Endothelial cell of umbilical vein (primary cell): ENCODE results near the gene KLF16. TPM values are rescaled to one million over a fixed set of nuclear protein-coding genes. Genes with fewer than 3 reads are reported as not detected.

Experiments used
- BruUV-seq: library from RNA; stranded (reverse); fragments of 400-500 nt; replicated peaks from 2 replicates; lab custom pipeline; 2021; lab: Mats Ljungman, UMichigan
- CTCF ChIA-PET: fragments of 300-600, 350-600 bp; sonication (Branson Sonifier 250); formaldehyde crosslinking; loops from one replicate; lab custom pipeline; 2021; ENCODE audit warnings: antibody characterized with exemption, inconsistent platforms; lab: Charles Lee
- POLR2A ChIA-PET: fragments of 300-600, 350-600 bp; sonication (Branson Sonifier 250); formaldehyde crosslinking; loops from one replicate; lab custom pipeline; 2021; ENCODE audit warnings: antibody characterized with exemption, inconsistent platforms; lab: Charles Lee
- DNase-seq: peaks from one replicate; pipeline ENCODE4 v3.0.0-alpha.2; 2011; ENCODE audit warnings: low read depth, low spot score
- FAIRE-seq: peaks from 2 replicates; lab custom pipeline; 2011; peaks lifted over from hg19 to GRCh38; lab: Jason Lieb, UNC
- H2AFZ ChIP-seq: 2 replicates; pipeline ENCODE4 v1.6.0; 2012; ENCODE audit warnings: low read depth, low read length, control low read depth, inconsistent platforms
- H3K27ac ChIP-seq: 2 replicates; pipeline ENCODE4 v1.5.1; 2011; ENCODE audit warnings: low read depth, mild to moderate bottlenecking, control low read depth, low read length, moderate library complexity; ENCODE audit not compliant: insufficient read depth
- H3K27me3 ChIP-seq, 2 experiments: 2 replicates each; pipeline versions ENCODE4 v1.6.0 to v1.6.1; 2011; ENCODE audit warnings: low read length in 2 of 2, mixed read lengths in 1 of 2; ENCODE audit not compliant: control insufficient read depth in 2 of 2, insufficient read depth in 2 of 2
- H3K36me3 ChIP-seq, 2 experiments: 2 replicates in 1 of 2; 3 replicates in 1 of 2; pipeline ENCODE4 v1.5.1; 2011; ENCODE audit warnings: low read length in 2 of 2, mild to moderate bottlenecking in 1 of 2, moderate library complexity in 1 of 2; ENCODE audit not compliant: control insufficient read depth in 2 of 2, insufficient read depth in 2 of 2; ENCODE audit errors: extremely low read depth in 1 of 2
- H3K4me1 ChIP-seq: 3 replicates; pipeline ENCODE4 v1.5.1; 2011; ENCODE audit warnings: mild to moderate bottlenecking, low read length; ENCODE audit not compliant: control insufficient read depth, insufficient read depth; ENCODE audit errors: extremely low read depth
- H3K4me2 ChIP-seq: 2 replicates; pipeline ENCODE4 v1.6.1; 2011; ENCODE audit warnings: low read length, control low read depth, mixed read lengths; ENCODE audit not compliant: insufficient read depth
- H3K4me3 ChIP-seq, 3 experiments: fragments of 200-600 bp in 1 of 3; sonication (generic), shearing (Covaris generic) in 1 of 3; replicated peaks in 1 of 3; 2 replicates each; pipeline ENCODE4 v1.5.1; 2011 to 2016; ENCODE audit warnings: control low read depth in 3 of 3, low read length in 3 of 3, mild to moderate bottlenecking in 2 of 3, inconsistent platforms in 1 of 3, low read depth in 1 of 3, moderate library complexity in 1 of 3; ENCODE audit not compliant: insufficient read depth in 1 of 3
- H3K79me2 ChIP-seq: 2 replicates; pipeline ENCODE4 v1.6.0; 2012; ENCODE audit warnings: low read length, inconsistent platforms; ENCODE audit not compliant: control insufficient read depth, insufficient read depth
- H3K9ac ChIP-seq: replicated peaks from 2 replicates; pipeline ENCODE3; 2011; ENCODE audit warnings: low read length, control low read depth; ENCODE audit not compliant: insufficient read depth; ENCODE audit errors: extremely low read depth
- H3K9me1 ChIP-seq: replicated peaks from 3 replicates; pipeline ENCODE4 v1.6.0; 2011; ENCODE audit warnings: mild to moderate bottlenecking, low read length; ENCODE audit not compliant: control insufficient read depth, insufficient read depth; ENCODE audit errors: extremely low read depth
- H3K9me3 ChIP-seq: replicated peaks from 2 replicates; pipeline ENCODE4 v1.5.1; 2012; ENCODE audit warnings: low read length, inconsistent platforms; ENCODE audit not compliant: control insufficient read depth, insufficient read depth
- H4K20me1 ChIP-seq: replicated peaks from 2 replicates; pipeline ENCODE3; 2011; ENCODE audit warnings: mild to moderate bottlenecking, low read length; ENCODE audit not compliant: control insufficient read depth, insufficient read depth; ENCODE audit errors: extremely low read depth
- EZH2 ChIP-seq: IDR thresholded peaks from 2 replicates; pipeline ENCODE4 v1.6.1; 2012; ENCODE audit warnings: borderline replicate concordance, low read depth, mild to moderate bottlenecking, moderate library complexity, low read length, inconsistent platforms; ENCODE audit not compliant: severe bottlenecking
- FOS ChIP-seq: IDR thresholded peaks from 2 replicates; pipeline ENCODE4 v1.6.1; 2011; ENCODE audit warnings: mild to moderate bottlenecking, low read length, moderate library complexity, borderline replicate concordance; ENCODE audit not compliant: insufficient read depth
- GATA2 ChIP-seq: IDR thresholded peaks from 2 replicates; pipeline ENCODE4 v1.7.0; 2011; ENCODE audit warnings: low read depth, mild to moderate bottlenecking, moderate library complexity, mixed read lengths, low read length; ENCODE audit not compliant: insufficient read length, insufficient read depth
- JUN ChIP-seq: IDR thresholded peaks from 2 replicates; pipeline ENCODE4 v1.6.1; 2011; ENCODE audit warnings: borderline replicate concordance, low read depth; ENCODE audit not compliant: insufficient read length, insufficient read depth
- MYC ChIP-seq: IDR thresholded peaks from one replicate; pipeline ENCODE4 v1.6.1; 2011; ENCODE audit warnings: mild to moderate bottlenecking, low read depth, low read length
- POLR2A ChIP-seq: IDR thresholded peaks from 2 replicates; pipeline ENCODE4 v1.6.1; 2012; ENCODE audit warnings: low read depth, mild to moderate bottlenecking, control low read depth, low read length
- POLR2AphosphoS5 ChIP-seq: IDR thresholded peaks from 2 replicates; pipeline ENCODE4 v1.6.1; 2012; ENCODE audit warnings: low read depth, mild to moderate bottlenecking, control low read depth, low read length, moderate library complexity; ENCODE audit not compliant: insufficient read depth
- dilution Hi-C: fragments of 300-500 bp; cut with MboI; formaldehyde crosslinking; loops from one replicate; pipeline ENCODE4 v1.15.0; 2019; ENCODE audit warnings: low sequenced_read_pairs; ENCODE audit not compliant: extremely low pct_ligation_motif_present
- intact Hi-C: fragments of 100-400 bp; cut with micrococcal nuclease; formaldehyde crosslinking; loops from one replicate; pipeline ENCODE4 v1.10.0; 2022
- polyA plus RNA-seq, 4 experiments: library from polyadenylated mRNA; depleted of rRNA in 3 of 4; stranded (reverse) in 3 of 4; unstranded in 1 of 4; fragments of >200 nt; gene quantifications; 2 replicates each; pipeline versions ENCODE4 v1.2.1 to v1.2.3, GENCODE V29; 2011 to 2012; ENCODE audit warnings: missing spikeins in 1 of 4
- total RNA-seq: library from RNA; stranded (reverse); gene quantifications from 2 replicates; pipeline ENCODE4 v1.2.3, GENCODE V29; 2021
- TF ChIP-seq, protein P1 (sequence below): IDR thresholded peaks from 2 replicates; pipeline ENCODE4 v1.6.1; 2011; ENCODE audit not compliant: insufficient read depth, insufficient read length
- TF ChIP-seq, protein P2 (sequence below), 2 donors: IDR thresholded peaks; 1 replicate in 1 of 2; 2 replicates in 1 of 2; pipeline ENCODE4 v1.5.1; 2011; ENCODE audit warnings: low read length in 2 of 2, mild to moderate bottlenecking in 2 of 2, moderate library complexity in 2 of 2, control low read depth in 1 of 2, inconsistent platforms in 1 of 2, low read depth in 1 of 2; ENCODE audit not compliant: insufficient read depth in 1 of 2; ENCODE audit errors: extremely low read depth in 1 of 2

The KLF16 gene
- total and polyA plus RNA-seq, 2 donors (not counting 3 experiments of a cell fraction or from before 2014, with no cell fraction given): 11.6 to 36.6 TPM

DNA sequence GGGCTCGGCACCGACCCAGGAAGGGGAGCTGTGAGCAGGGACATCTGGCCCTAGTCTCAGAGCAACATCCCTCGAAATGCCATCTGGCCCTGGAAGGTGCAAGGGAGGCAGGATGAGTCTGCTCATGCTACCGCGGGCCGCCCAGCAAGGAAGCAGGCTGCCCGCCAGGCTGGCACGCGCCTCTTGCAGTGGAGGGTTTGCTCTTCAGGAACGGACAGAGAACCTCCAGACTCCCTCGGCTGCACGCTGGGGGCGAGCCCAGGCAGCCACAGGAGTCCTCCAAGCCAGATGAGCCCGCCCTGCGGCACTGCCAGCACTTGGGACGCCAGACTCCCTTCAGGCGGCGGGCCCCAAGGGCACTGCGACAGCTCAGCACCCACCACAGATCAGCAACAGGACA is 41.2 kb downstream of the KLF16 start:
- peaks cover 0 to 55% of the 10 kb centered on the region in 2 experiments for H3K36me3 ChIP-seq
- no peaks in the 10 kb centered on the region for H3K9me3 ChIP-seq
- intact Hi-C loops (no loop called here), dilution Hi-C loops (no loop called here)
- CTCF ChIA-PET: interaction anchor here (0.8 to 2.5 kb wide), 2 partner anchors 150 to 276 kb away, joined by 3 to 6 read pairs; no protein-coding TSS in a partner anchor
- BruUV-seq: no TSS peak
- H3K27ac ChIP-seq: no peak overlapping the region
- DNase-seq: no peak
- H4K20me1 ChIP-seq: no peaks in the 10 kb centered on the region
- TF ChIP-seq MYC: no peak
- TF ChIP-seq EZH2: no peak
- no peak for TF ChIP-seq FOS
- TF ChIP-seq, protein P1, sequence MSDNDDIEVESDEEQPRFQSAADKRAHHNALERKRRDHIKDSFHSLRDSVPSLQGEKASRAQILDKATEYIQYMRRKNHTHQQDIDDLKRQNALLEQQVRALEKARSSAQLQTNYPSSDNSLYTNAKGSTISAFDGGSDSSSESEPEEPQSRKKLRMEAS: no peak
- no peak for TF ChIP-seq POLR2A
- TF ChIP-seq POLR2AphosphoS5: no peak
- TF ChIP-seq JUN: no peak
- TF ChIP-seq, protein P2, sequence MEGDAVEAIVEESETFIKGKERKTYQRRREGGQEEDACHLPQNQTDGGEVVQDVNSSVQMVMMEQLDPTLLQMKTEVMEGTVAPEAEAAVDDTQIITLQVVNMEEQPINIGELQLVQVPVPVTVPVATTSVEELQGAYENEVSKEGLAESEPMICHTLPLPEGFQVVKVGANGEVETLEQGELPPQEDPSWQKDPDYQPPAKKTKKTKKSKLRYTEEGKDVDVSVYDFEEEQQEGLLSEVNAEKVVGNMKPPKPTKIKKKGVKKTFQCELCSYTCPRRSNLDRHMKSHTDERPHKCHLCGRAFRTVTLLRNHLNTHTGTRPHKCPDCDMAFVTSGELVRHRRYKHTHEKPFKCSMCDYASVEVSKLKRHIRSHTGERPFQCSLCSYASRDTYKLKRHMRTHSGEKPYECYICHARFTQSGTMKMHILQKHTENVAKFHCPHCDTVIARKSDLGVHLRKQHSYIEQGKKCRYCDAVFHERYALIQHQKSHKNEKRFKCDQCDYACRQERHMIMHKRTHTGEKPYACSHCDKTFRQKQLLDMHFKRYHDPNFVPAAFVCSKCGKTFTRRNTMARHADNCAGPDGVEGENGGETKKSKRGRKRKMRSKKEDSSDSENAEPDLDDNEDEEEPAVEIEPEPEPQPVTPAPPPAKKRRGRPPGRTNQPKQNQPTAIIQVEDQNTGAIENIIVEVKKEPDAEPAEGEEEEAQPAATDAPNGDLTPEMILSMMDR (IDR thresholded peaks at IDR 0.05; ENCODE audit: extremely low read depth in 1 of 2, insufficient read depth in 1 of 2, low read depth in 1 of 2, low read length in 2 of 2): no peak
- no peak for TF ChIP-seq GATA2
- POLR2A ChIA-PET: no interaction called here
- no peak for FAIRE-seq
- no peaks in the 10 kb centered on the region for H3K9me1 ChIP-seq
- no peak overlapping the region for H3K4me3 ChIP-seq
- no peak overlapping the region for H3K9ac ChIP-seq
- no peak overlapping the region for H3K4me2 ChIP-seq
- peaks cover 4% of the 10 kb centered on the region for H3K79me2 ChIP-seq
- H2AFZ ChIP-seq: no peak overlapping the region
- no peaks in the 10 kb centered on the region for H3K27me3 ChIP-seq
- no peaks in the 10 kb centered on the region for H3K4me1 ChIP-seq
